Hematopoietic multipotent progenitor cell treated with erythropoietin and hydrocortisone succinate and interleukin-3 and kit ligand, for 8 days (in vitro differentiated cells): Measurements from ENCODE around the gene TMOD3.

ENCODE experiments used
- DNase-seq: peaks from one replicate; pipeline ENCODE4 v3.0.0-alpha.2; 2015

Gene TMOD3

GRCh38 chr15:51912528-51912927, 83.1 kb downstream of the TMOD3 start:
- DNase-seq = no peak

DNA sequence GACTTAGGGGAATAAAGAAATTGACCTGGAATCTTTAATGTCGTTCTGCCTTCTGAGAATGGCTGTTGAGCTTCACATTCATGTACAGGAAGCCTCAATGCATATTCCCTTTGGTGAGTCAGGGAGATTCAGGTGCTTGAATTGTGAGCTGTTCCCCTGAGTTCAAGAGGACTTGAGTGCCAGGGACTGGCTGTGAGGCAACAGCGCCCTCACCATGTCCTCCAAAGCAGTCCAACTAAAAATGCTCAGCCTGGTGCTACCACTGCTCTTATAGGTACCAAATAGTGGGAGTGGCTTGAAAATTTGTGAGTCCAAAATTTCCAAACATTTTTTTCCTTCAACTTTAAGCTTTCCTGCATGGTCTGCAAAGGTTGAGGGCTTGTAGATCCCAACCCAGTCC, 88.0 kb downstream of the TMOD3 start:
- peak; percentile 54 for DNase-seq

- DNase-seq = no peak
Measured at GRCh38 chr15:51924156-51925068, 95.0 kb downstream of the TMOD3 start.

GRCh38 chr15:51926809-51927208, 97.4 kb downstream of the TMOD3 start:
- DNase-seq = no peak

DNA sequence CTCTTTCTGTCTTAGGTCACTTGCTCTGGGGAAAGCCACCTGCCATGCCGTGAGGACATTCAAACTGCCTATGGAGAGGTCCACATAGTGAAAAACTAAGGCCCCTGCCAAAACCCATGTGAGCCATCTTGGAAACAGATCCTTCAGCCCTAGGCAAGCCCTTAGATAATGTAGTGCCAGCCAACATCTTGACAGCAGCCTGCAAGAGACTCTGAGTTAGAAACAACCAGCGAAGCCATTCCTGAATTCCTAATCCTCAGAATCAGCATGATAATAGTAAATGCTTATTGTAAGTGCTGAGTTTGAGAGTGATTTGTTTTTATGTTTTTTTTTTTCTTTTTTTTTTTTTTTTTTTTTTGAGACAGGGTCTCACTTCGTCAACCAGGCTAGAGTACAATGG, 101.6 kb downstream of the TMOD3 start:
- DNase-seq = no peak

- no peak for DNase-seq
Measured at GRCh38 chr15:51931638-51932037, 102.2 kb downstream of the TMOD3 start.

DNA sequence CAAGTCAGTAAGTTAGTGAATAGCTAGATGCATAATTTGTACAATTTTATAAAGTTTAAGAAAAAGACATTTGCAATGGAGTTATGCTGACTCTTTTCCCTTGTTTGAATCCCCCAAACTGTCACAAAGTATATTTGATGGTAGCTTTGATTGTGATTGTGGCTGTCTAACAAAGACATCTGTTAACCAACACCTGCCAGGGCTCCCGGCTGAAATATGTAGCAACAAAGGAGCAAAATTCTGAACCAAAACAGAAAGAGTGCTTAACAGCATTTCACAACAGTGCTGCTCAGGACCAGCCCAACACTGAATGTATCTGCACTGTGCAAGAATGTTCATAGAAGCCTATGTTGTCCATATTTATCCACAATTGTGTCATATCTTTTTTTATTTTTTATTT, 102.7 kb downstream of the TMOD3 start:
- DNase-seq = no peak

DNA sequence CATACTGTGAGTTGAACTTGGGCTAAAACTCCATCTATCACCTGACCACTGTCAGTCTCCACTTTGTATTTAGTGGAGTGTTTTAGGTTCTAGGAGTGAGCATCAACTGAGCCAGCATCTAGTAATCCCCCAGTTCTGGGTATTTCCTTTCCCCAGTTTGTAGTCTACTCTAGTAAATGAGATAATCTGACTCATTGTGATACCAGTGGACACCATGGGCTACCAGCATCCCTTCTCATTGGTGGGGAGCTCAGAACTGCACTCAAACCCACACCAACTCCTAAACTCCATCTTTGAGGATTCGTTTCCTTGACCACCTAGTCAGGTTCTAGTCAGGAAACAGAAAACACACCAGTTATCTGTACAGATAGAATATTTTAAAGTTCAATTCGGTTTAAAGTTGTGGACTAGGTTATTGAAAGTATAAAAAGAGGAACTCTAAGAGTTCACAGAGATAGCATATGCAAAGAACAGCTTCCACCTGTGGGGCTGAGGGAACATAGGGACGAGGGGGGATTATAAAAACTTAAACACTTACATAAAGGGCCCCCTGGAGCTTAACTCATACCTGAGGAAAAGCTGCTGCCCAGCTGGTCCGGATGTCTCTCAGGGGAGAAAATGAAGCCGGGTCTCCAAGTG, 106.1 kb downstream of the TMOD3 start:
- DNase-seq = no peak

DNA sequence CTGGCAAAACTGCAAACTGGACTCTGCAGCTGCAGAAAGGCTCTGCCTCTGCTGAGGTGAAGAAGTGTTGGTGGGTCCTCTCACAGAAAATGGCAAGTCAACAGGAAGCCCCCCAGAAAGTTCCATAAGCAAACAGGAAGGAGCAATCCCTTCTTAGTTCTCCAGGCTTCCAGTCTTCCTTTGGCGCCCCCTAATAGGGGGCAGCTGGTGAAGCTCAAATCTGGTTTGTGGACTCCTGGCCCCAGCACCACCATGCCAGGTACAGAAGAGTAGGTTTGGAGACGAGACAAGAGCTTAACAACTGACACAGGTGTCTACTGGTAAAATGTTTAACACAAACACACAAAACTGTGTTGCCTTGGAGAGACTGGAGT, 106.6 kb downstream of the TMOD3 start:
- DNase-seq = no peak

- no peak for DNase-seq
Measured at GRCh38 chr15:51938286-51938685, 108.8 kb downstream of the TMOD3 start.

- DNase-seq = no peak
Measured at GRCh38 chr15:51939216-51939615, 109.8 kb downstream of the TMOD3 start.

- DNase-seq = no peak
Measured at GRCh38 chr15:51947124-51947523, 117.7 kb downstream of the TMOD3 start.

- no peak for DNase-seq
Measured at GRCh38 chr15:51952805-51953204, 123.4 kb downstream of the TMOD3 start.

GRCh38 chr15:51955504-51955903, 126.1 kb downstream of the TMOD3 start:
- no peak for DNase-seq
